H1 (cell line): ENCODE measurements around the gene KIF26B. TPM values are rescaled to one million over a fixed set of nuclear protein-coding genes. Genes with fewer than 3 reads are reported as not detected.

ENCODE experiments used
- CTCF ChIA-PET: fragments of 300-600 bp; sonication (Branson Sonifier 250); formaldehyde crosslinking; loops from one replicate; lab custom pipeline; 2021; ENCODE audit not compliant: partially characterized antibody; lab: Charles Lee
- POLR2A ChIA-PET: fragments of 300-600 bp; sonication (Branson Sonifier 250); formaldehyde crosslinking; loops from one replicate; lab custom pipeline; 2021; ENCODE audit warnings: inconsistent platforms; ENCODE audit not compliant: partially characterized antibody; lab: Charles Lee
- DNase-seq, 2 experiments: peaks; one replicate each; pipeline versions ENCODE4 v3.0.0 to v3.0.0-alpha.2; 2010 to 2022; ENCODE audit warnings: low spot score in 2 of 2, low read depth in 1 of 2, mixed read lengths in 1 of 2
- FAIRE-seq: peaks from 2 replicates; lab custom pipeline; 2011; peaks lifted over from hg19 to GRCh38; lab: Jason Lieb, UNC
- H2AFZ ChIP-seq: 2 replicates; pipeline ENCODE4 v1.8.1; 2012; ENCODE audit warnings: low read length, inconsistent platforms
- H2AK5ac ChIP-seq: 2 replicates; pipeline ENCODE4 v1.6.1; 2013; ENCODE audit warnings: low read depth, low read length
- H2BK120ac ChIP-seq: replicated peaks from 2 replicates; pipeline ENCODE3; 2013; ENCODE audit warnings: low read depth, low read length, inconsistent platforms
- H2BK12ac ChIP-seq: 2 replicates; pipeline ENCODE4 v1.6.1; 2013; ENCODE audit warnings: low read depth, low read length
- H2BK15ac ChIP-seq: 2 replicates; pipeline ENCODE4 v1.6.1; 2013; ENCODE audit warnings: low read length
- H2BK20ac ChIP-seq: 2 replicates; pipeline ENCODE4 v1.6.1; 2013; ENCODE audit warnings: low read length
- H2BK5ac ChIP-seq: 2 replicates; pipeline ENCODE4 v1.6.1; 2013; ENCODE audit warnings: low read depth, low read length
- H3K14ac ChIP-seq: 2 replicates; pipeline ENCODE4 v1.6.1; 2013; ENCODE audit warnings: inconsistent platforms; ENCODE audit not compliant: insufficient read length
- H3K18ac ChIP-seq: 2 replicates; pipeline ENCODE4 v1.6.1; 2013; ENCODE audit warnings: low read length; ENCODE audit errors: extremely low read depth
- H3K23ac ChIP-seq: 2 replicates; pipeline ENCODE4 v1.6.1; 2013; ENCODE audit warnings: inconsistent platforms; ENCODE audit not compliant: insufficient read length
- H3K23me2 ChIP-seq: 2 replicates; pipeline ENCODE4 v1.6.1; 2013; ENCODE audit warnings: low read depth, low read length
- H3K27ac ChIP-seq: 2 replicates; pipeline ENCODE4 v1.6.1; 2011; ENCODE audit warnings: low read depth, low read length, inconsistent platforms
- H3K27me3 ChIP-seq, 4 experiments: replicated peaks in 1 of 4; 1 replicate in 1 of 4; 2 replicates in 3 of 4; pipeline versions ENCODE4 v1.6.1 to v1.8.1; 2011 to 2013; ENCODE audit warnings: low read length in 3 of 4, mild to moderate bottlenecking in 3 of 4, inconsistent platforms in 2 of 4, mixed read lengths in 2 of 4, moderate library complexity in 1 of 4; ENCODE audit not compliant: control insufficient read depth in 3 of 4, insufficient read depth in 3 of 4; ENCODE audit errors: extremely low read depth in 1 of 4
- H3K36me3 ChIP-seq, 4 experiments: 2 replicates each; pipeline versions ENCODE4 v1.6.1 to v1.8.1; 2011 to 2013; ENCODE audit warnings: mild to moderate bottlenecking in 4 of 4, low read length in 3 of 4, moderate library complexity in 2 of 4, control low read depth in 1 of 4, inconsistent platforms in 1 of 4; ENCODE audit not compliant: insufficient read depth in 4 of 4, control insufficient read depth in 2 of 4
- H3K4ac ChIP-seq: replicated peaks from 2 replicates; pipeline ENCODE3; 2013; ENCODE audit warnings: low read length, low read depth, mixed read lengths, inconsistent platforms; ENCODE audit not compliant: insufficient read length
- H3K4me1 ChIP-seq, 4 experiments: replicated peaks in 1 of 4; 1 replicate in 1 of 4; 2 replicates in 3 of 4; pipeline versions ENCODE4 v1.6.1 to v1.8.1; 2011 to 2013; ENCODE audit warnings: low read length in 3 of 4, inconsistent platforms in 2 of 4, mixed read lengths in 1 of 4; ENCODE audit not compliant: insufficient read depth in 4 of 4, control insufficient read depth in 3 of 4
- H3K4me2 ChIP-seq, 2 experiments: 2 replicates each; pipeline versions ENCODE4 v1.6.1 to v1.8.1; 2011 to 2013; ENCODE audit warnings: low read depth in 2 of 2, low read length in 2 of 2, control low read depth in 1 of 2, inconsistent platforms in 1 of 2, mild to moderate bottlenecking in 1 of 2; ENCODE audit not compliant: insufficient read depth in 1 of 2
- H3K4me3 ChIP-seq, 4 experiments: fragments of 200-600, 300-600 bp in 1 of 4; sonication (generic), shearing (Covaris generic), sonication (Bioruptor Twin) in 1 of 4; 2 replicates each; pipeline versions ENCODE4 v1.5.1 to v1.8.1; 2011 to 2016; ENCODE audit warnings: low read length in 4 of 4, low read depth in 3 of 4, control low read depth in 2 of 4, inconsistent platforms in 2 of 4, mild to moderate bottlenecking in 2 of 4, mixed read lengths in 1 of 4, moderate library complexity in 1 of 4; ENCODE audit not compliant: insufficient read depth in 2 of 4; ENCODE audit errors: extremely low read depth in 1 of 4
- H3K56ac ChIP-seq: replicated peaks from 2 replicates; pipeline ENCODE3; 2013; ENCODE audit warnings: low read depth, mild to moderate bottlenecking, mixed read lengths, low read length, inconsistent platforms; ENCODE audit not compliant: insufficient read length
- H3K79me1 ChIP-seq: 2 replicates; pipeline ENCODE4 v1.6.1; 2013; ENCODE audit warnings: low read depth, low read length, control low read depth
- H3K79me2 ChIP-seq, 2 experiments: 2 replicates each; pipeline versions ENCODE4 v1.6.1 to v1.8.1; 2012 to 2013; ENCODE audit warnings: low read length in 2 of 2, mild to moderate bottlenecking in 2 of 2, inconsistent platforms in 1 of 2; ENCODE audit not compliant: insufficient read depth in 2 of 2, control insufficient read depth in 1 of 2
- H3K9ac ChIP-seq, 4 experiments: replicated peaks in 1 of 4; 1 replicate in 1 of 4; 2 replicates in 3 of 4; pipeline versions ENCODE4 v1.6.1 to v1.8.1; 2011 to 2013; ENCODE audit warnings: low read depth in 3 of 4, low read length in 3 of 4, control low read depth in 2 of 4, mild to moderate bottlenecking in 2 of 4, moderate library complexity in 2 of 4, inconsistent platforms in 1 of 4; ENCODE audit errors: extremely low read depth in 1 of 4
- H3K9me3 ChIP-seq, 2 experiments: 2 replicates each; pipeline versions ENCODE4 v1.6.1 to v1.8.1; 2012 to 2013; ENCODE audit warnings: mild to moderate bottlenecking in 2 of 2, moderate library complexity in 2 of 2, control low read depth in 1 of 2, inconsistent platforms in 1 of 2, low read depth in 1 of 2, low read length in 1 of 2, mixed read lengths in 1 of 2; ENCODE audit not compliant: insufficient read depth in 2 of 2
- H4K20me1 ChIP-seq, 2 experiments: replicated peaks in 1 of 2; 2 replicates each; pipeline versions ENCODE3 to v1.8.1; 2011 to 2013; ENCODE audit warnings: inconsistent platforms in 2 of 2, low read length in 2 of 2, mild to moderate bottlenecking in 1 of 2; ENCODE audit not compliant: insufficient read depth in 2 of 2, control insufficient read depth in 1 of 2
- H4K5ac ChIP-seq: 2 replicates; pipeline ENCODE4 v1.6.1; 2013; ENCODE audit warnings: low read length, low read depth, mixed read lengths, inconsistent platforms; ENCODE audit not compliant: insufficient read length
- H4K8ac ChIP-seq: 2 replicates; pipeline ENCODE4 v1.8.0; 2013; ENCODE audit warnings: mild to moderate bottlenecking, moderate library complexity, low read length, inconsistent platforms; ENCODE audit not compliant: insufficient read depth; ENCODE audit errors: extremely low read depth
- H4K91ac ChIP-seq: replicated peaks from 2 replicates; pipeline ENCODE3; 2013; ENCODE audit warnings: low read length, mixed read lengths, inconsistent platforms; ENCODE audit not compliant: insufficient read length
- BCL11A ChIP-seq, 2 experiments: IDR thresholded peaks; one replicate each; pipeline ENCODE4 v1.6.1; 2011; ENCODE audit warnings: low read depth in 2 of 2, low read length in 2 of 2, mild to moderate bottlenecking in 2 of 2
- CHD2 ChIP-seq: IDR thresholded peaks from 2 replicates; pipeline ENCODE4 v1.6.1; 2012; ENCODE audit warnings: low read length, improper control_type of control experiment
- GABPA ChIP-seq: IDR thresholded peaks from 2 replicates; pipeline ENCODE4 v1.6.1; 2011; ENCODE audit warnings: mild to moderate bottlenecking, low read length, moderate library complexity, borderline replicate concordance; ENCODE audit not compliant: insufficient read depth
- GTF2F1 ChIP-seq: IDR thresholded peaks from 2 replicates; pipeline ENCODE4 v1.6.1; 2012; ENCODE audit warnings: low read depth, low read length, improper control_type of control experiment, borderline replicate concordance
- POLR2A ChIP-seq, 2 experiments: IDR thresholded peaks; 1 replicate in 1 of 2; 2 replicates in 1 of 2; pipeline ENCODE4 v1.6.1; 2011; ENCODE audit warnings: low read depth in 2 of 2, low read length in 2 of 2, mild to moderate bottlenecking in 2 of 2; ENCODE audit errors: control extremely low read depth in 1 of 2
- SAP30 ChIP-seq: fragments of 300-600 bp; sonication (generic); IDR thresholded peaks from 2 replicates; pipeline ENCODE4 v1.7.1; 2012; ENCODE audit warnings: low read length, moderate library complexity, mild to moderate bottlenecking, inconsistent platforms; ENCODE audit not compliant: insufficient read depth, insufficient replicate concordance
- USF2 ChIP-seq: IDR thresholded peaks from 2 replicates; pipeline ENCODE4 v1.6.1; 2011; ENCODE audit warnings: low read length, improper control_type of control experiment
- WGBS, 2 experiments: shearing (Covaris generic) in 1 of 2; methylation state at CpG; one replicate each; pipeline versions ENCODE4 v1.1.6 to v1.1.7; 2013 to 2015; ENCODE audit warnings: low lambda C conversion rate in 2 of 2, mixed read lengths in 2 of 2, inconsistent platforms in 1 of 2, low coverage in 1 of 2, missing lambda C conversion rate in 1 of 2; ENCODE audit not compliant: insufficient replicate concordance in 2 of 2, insufficient coverage in 1 of 2, insufficient read length in 1 of 2; ENCODE audit errors: extremely low coverage in 1 of 2, missing lambda C conversion rate in 1 of 2; 5-methylcytosine and 5-hydroxymethylcytosine counted together
- polyA plus RNA-seq, 7 experiments: library from polyadenylated mRNA; depleted of rRNA in 3 of 7; stranded (reverse) in 5 of 7; unstranded in 2 of 7; fragments of >200 nt in 5 of 7; fragments of 200-250 nt in 2 of 7; gene quantifications; 1 replicate in 5 of 7; 2 replicates in 1 of 7; 4 replicates in 1 of 7; pipeline versions ENCODE4 v1.2.1 to v1.2.3, GENCODE V29; 2011 to 2013; ENCODE audit warnings: missing spikeins in 2 of 7, mixed read lengths in 2 of 7
- total RNA-seq: library from RNA; stranded (reverse); fragmentation: NEBNext Ultra II Directional; extraction: Animal tissue kit (Norgen Biotek cat#: 25700); gene quantifications from 2 replicates; pipeline ENCODE4 v1.2.1, GENCODE V29; 2021
- TF ChIP-seq, protein P1 (sequence below): IDR thresholded peaks from 2 replicates; pipeline ENCODE4 v1.6.1; 2012; ENCODE audit warnings: inconsistent platforms

KIF26B gene
- total and polyA plus RNA-seq, 2 of the 8 experiments (the other 6 are each of a cell fraction or from before 2014, with no cell fraction given) = 0.06 to 0.28 TPM

DNA sequence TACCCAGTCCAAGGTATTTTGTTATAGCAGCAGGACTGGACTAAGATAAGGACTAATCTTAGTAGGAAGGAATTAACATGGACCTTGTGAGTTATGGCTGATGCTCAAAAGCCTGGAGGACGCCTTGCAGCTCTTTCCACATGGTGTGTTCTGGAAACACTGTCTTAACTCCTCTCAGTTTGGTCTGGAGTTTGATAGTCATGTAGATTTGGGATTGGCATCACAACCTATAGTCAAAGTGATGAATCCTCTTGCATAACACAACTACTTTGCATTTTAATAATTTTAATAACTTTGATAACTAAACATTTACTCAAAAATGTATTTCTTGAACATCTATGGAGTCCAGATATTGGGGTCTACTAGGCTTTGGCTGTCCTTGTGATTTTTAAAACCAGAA is 293.7 kb downstream of the KIF26B start:
- Histone ChIP-seq H2BK12ac (no peak overlapping the region), H3K27me3 (no peaks in the 10 kb centered on the region), H4K5ac (no peak overlapping the region), H3K14ac (no peak overlapping the region), H3K18ac (no peak overlapping the region), H2BK120ac (no peak overlapping the region), H2AFZ (no peak overlapping the region), H3K56ac (no peak overlapping the region), H3K36me3 (no peaks in the 10 kb centered on the region), H4K20me1 (no peaks in the 10 kb centered on the region), H3K4me1 (peaks cover 2 to 4% (median 2%) of the 10 kb centered on the region in 4 experiments; a peak in 3 of 7 replicates), H4K91ac (no peak overlapping the region), H2BK15ac (no peak overlapping the region), H4K8ac (no peak overlapping the region), H2BK5ac (no peak overlapping the region), H3K4me2 (no peak overlapping the region), H3K79me1 (no peaks in the 10 kb centered on the region), H3K4ac (no peak overlapping the region), H2BK20ac (no peak overlapping the region), H3K9me3 (no peaks in the 10 kb centered on the region), H3K79me2 (no peaks in the 10 kb centered on the region), H2AK5ac (no peak overlapping the region), H3K23me2 (no peaks in the 10 kb centered on the region), H3K27ac (no peak overlapping the region), H3K9ac (no peak overlapping the region), H3K4me3 (no peak overlapping the region), H3K23ac (no peak overlapping the region)
- ChIA-PET CTCF (interaction anchor here (0.6 to 1.2 kb wide), 2 partner anchors 128 to 295 kb away, joined by 3 to 6 read pairs; no protein-coding TSS in a partner anchor), POLR2A (no interaction called here)
- no peak for TF ChIP-seq SAP30
- no peak for TF ChIP-seq CHD2
- no peak for TF ChIP-seq GTF2F1
- TF ChIP-seq POLR2A (IDR thresholded peaks at IDR 0.05; ENCODE audit: control extremely low read depth in 1 of 2, low read depth in 2 of 2, low read length in 2 of 2) = no peak
- TF ChIP-seq BCL11A (IDR thresholded peaks at IDR 0.05; ENCODE audit: low read depth in 2 of 2, low read length in 2 of 2) = no peak
- no peak for TF ChIP-seq GABPA
- TF ChIP-seq, protein P1, sequence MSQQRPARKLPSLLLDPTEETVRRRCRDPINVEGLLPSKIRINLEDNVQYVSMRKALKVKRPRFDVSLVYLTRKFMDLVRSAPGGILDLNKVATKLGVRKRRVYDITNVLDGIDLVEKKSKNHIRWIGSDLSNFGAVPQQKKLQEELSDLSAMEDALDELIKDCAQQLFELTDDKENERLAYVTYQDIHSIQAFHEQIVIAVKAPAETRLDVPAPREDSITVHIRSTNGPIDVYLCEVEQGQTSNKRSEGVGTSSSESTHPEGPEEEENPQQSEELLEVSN = no peak
- TF ChIP-seq USF2 = no peak
- DNase-seq (no peak), FAIRE-seq (no peak)
- 100% methylated on average over 1 of the region's 1 CpG; no CpG with 5 or more reads in 1 of the 2 experiments for WGBS, 2 experiments
